HS-5 (cell line): ENCODE results near the gene MYCBP.
A peak's percentile ranks its signal among the peaks of the same experiment; 100 is the strongest.
"Not testable (repeated sequence)": the region's sequence is repeated elsewhere in the genome, so short reads cannot be mapped to it uniquely, and the experiment has no call there.

Source experiments
- DNase-seq: peaks from one replicate; pipeline ENCODE4 v3.0.0-alpha.2; 2012; ENCODE audit warnings: low read depth

Gene MYCBP, protein sequence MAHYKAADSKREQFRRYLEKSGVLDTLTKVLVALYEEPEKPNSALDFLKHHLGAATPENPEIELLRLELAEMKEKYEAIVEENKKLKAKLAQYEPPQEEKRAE

GRCh38 chr1:38873027-38873969 lies at the start of gene MYCBP:
Gene MYCBP (minus strand): TSS chr1:38873348. CDS start chr1:38873305, 43 bp downstream.
- DNase-seq = peak; percentile 84

- DNase-seq = no peak
Measured at GRCh38 chr1:38919130-38919529, 46.0 kb upstream of the MYCBP start.

DNA sequence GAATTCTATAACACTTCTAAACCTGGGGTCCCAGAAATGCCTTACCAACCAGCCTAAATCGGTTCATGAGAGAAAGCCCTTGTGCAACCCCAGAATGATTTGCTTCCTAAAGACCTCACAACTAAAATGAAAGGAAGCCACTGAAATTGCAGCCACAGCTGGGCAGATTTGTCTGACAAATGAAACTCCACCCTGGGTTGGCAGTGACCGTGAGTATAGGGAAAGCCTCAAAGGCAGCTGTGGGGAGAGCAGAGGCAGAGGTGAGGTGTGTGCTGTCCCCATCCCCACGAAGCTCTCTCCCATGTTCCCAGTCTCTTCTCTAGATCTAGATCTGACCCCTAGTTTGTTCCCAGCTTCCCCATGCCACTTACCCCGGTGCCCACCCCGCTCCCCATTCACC lies 45.4 kb upstream of the MYCBP start:
- no peak for DNase-seq

DNA sequence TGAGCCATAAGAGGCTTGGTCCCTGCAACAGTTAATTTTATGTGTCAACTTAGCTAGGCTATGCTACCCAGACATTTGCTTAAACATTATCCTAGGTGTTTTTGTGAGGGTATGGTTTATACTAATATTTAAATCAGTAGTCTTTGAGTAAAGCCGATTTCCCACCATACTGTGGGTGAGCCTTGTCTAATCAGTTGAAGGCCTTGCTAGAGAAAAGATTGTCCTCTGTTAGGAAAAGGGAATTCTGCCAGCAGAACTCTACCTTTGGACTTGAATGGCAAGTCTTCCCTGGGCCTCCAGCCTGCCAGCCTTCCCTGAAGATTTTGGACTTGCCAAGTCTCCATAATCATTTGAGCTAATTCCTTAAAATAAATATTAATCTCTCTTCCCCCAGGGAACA lies 44.6 kb upstream of the MYCBP start:
- no peak for DNase-seq

DNA sequence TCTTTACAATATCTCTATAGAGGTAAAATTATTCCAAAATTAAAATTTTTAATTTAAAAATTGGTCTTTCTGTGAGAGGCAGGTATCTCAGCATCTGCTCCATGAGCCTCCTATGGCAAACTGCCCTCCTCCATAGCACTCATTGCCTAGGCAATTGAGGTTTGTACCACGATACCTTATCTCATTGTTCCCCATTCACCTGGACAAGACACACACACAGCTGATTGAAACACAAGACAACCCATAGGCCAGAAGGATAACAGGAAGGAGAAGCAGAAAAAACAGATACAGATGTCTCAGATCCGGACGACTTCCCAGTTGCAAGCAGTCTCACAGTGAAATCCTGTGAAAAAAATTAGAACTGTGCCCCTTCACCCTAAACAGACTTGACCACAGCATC lies 44.2 kb upstream of the MYCBP start:
- no peak for DNase-seq

- DNase-seq = no peak
Measured at GRCh38 chr1:38915352-38915948, 42.3 kb upstream of the MYCBP start.

- DNase-seq = not testable (repeated sequence)
Measured at GRCh38 chr1:38914908-38915307, 41.8 kb upstream of the MYCBP start.

- no peak for DNase-seq
Measured at GRCh38 chr1:38908821-38909220, 35.7 kb upstream of the MYCBP start.

- DNase-seq = no peak
Measured at GRCh38 chr1:38905985-38906384, 32.8 kb upstream of the MYCBP start.

DNA sequence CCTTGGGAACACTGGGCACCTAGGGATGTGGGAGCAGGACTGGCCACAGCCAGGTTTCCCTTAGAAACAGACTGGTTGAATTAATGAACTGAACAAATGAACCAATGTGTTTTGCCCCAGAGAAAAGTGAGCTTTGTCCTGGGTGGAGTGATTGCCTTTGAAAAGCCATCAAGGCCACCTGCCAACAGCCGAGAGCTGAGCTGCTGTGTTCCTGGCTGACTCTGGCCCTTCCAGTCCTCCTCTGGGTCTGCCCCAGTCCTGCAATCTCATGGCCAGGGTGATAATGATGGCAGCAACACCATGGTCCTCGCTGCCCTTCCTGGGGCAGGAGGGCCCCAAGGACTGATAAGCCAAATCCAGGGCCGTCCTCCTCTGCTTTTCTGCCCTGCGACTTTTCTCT lies 26.4 kb upstream of the MYCBP start:
- no peak for DNase-seq

DNA sequence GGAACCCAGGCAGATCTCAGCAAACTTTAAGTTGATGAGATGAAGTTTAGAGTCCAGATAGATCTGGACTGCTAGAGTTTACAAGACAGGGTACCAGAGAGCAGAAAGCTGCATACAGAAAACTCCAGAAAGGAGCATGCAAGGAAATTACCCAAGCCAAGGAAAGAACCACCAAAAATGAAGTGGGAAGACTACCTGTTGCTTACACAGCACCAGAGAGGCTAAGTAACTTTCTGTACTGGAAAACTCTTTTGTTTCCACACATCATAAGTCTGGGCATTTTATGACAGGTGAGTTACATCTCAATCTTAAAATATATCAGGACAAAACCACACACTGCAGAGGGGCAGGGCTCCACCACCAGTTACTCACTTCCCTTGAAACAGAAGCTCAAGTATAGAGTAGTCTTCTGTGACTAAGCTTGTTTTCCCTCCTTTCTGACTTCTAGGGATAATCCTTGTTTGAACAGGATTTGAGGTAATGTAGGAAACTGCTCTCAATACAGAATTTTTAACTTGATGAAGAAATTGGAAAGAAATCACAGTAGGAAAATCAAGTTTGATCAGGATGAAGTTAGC lies 25.6 kb upstream of the MYCBP start:
- peak; percentile 6 for DNase-seq

GRCh38 chr1:38896169-38896568 lies 23.0 kb upstream of the MYCBP start:
- DNase-seq = no peak

DNA sequence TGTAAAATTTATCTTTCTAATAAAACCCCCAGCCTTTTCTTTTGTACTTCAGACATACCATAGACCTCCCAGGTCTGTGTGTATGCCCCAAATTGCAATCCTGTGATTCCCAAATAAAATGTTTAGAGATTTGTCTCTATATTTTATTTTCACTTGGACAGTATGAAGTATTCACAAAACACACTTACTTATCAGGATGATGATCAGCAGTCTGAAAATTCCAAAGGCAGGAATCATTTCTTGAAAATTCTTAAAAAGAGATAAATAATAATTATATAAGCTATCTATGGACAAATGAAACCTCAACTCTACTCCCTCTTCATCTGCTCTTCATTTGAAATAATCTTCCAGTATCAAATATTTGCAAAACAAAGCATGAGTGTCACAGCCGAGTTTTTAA lies 19.8 kb upstream of the MYCBP start:
- no peak for DNase-seq

DNA sequence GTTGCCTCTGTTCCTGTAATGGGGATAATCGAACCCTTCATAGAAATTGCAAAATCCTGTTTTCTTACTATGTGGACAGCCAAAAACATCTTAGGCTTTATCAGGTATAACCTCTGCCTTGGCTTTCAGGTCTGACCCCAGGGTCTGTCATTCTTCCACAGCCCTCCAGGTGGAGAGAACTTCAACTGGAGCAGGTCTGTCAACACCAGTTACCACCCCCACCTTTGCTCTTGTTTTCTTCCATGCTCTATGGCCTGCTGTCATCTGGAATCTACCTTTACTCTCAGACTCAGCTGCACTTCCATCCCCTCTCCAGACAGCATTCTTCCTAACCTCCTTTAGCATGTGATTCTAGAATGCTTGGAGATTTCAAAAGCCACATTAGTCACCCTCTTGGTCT lies 18.6 kb upstream of the MYCBP start:
- no peak for DNase-seq

DNA sequence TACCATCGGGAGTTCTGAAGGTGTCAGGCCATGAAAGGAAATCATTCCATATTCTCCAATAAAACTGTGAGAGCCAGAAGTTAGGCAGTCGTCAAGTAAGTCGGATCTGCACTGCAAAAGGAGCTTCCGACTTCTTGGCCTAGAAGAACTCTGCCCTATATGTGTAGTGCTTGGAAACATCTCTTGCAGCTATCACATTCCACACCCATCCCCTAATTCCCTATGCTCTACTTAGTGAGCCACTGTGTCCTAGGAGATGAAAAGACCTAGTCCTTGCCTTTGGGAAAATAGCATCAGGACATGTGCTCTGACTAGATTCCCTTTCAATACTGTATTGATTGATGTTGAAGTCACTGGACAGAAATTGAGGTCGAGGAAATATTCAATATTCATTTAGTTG lies 16.4 kb upstream of the MYCBP start:
- DNase-seq = no peak

GRCh38 chr1:38888423-38889333 lies 15.5 kb upstream of the MYCBP start:
- no peak for DNase-seq

GRCh38 chr1:38885092-38885491 lies 11.9 kb upstream of the MYCBP start:
- no peak for DNase-seq

- no peak for DNase-seq
Measured at GRCh38 chr1:38881487-38881886, 8.3 kb upstream of the MYCBP start, which contains the start of gene GJA9. Gene GJA9 (minus strand): TSS chr1:38881587. CDS start chr1:38876098, 5,489 bp downstream.

DNA sequence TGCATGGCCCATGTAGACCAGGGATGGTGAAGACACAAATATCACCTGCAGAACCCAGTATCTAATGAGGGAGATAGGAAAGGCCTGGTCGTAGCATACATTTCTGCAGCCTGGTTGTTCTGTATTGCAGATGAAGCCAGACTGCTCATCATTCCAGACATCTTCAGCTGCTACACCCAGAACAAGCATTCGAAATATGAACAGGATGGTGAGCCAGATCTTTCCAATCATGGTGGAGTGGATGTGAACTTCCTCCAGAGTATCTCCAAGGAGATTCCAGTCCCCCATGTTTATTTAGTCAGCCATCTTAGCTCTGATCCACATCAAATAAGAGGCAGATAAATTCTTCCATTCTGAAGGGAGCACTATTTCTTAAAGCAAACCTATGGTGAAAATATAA lies 2.7 kb upstream of the MYCBP start:
- no peak for DNase-seq

DNA sequence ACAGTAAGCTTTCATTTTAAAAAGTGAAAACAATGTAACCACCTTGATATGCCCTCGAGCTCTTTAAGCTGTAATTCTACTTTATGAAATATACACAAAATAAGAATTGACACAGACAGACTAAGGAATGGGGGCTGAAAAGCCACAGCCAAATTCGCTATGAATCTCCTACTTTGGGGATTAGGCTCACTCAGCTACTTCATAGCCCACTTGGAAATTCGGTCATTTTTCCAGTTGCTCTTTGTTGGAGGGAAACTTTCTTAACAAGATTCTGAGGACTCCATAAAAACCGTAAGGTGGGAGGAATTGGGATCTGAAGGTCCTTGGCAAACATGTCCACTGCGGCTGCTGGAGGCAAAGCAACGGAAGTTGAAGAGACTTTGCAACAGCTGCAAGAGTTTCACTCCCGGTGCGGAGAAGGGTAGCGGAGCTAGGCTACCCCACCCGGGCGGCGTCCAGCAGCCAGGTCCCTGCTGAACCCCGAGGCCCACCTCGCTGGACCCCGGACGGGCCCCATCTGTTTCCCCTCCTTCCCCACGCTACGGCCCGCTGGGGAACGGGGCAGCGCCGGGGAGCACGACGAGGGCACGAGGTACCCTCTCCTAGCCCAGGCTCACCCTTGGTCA lies 634 bp downstream of the MYCBP start:
- no peak for DNase-seq

GRCh38 chr1:38870996-38871395 lies 2.2 kb downstream of the MYCBP start:
- no peak for DNase-seq
